Karpas-422 (cell line): ENCODE data around the gene TSPYL6. TPM values are rescaled to one million over a fixed set of nuclear protein-coding genes. Genes with fewer than 3 reads are reported as not detected.

ENCODE experiments used
- DNase-seq: peaks from one replicate; pipeline ENCODE4 v3.0.0-alpha.2; 2015
- H2AFZ ChIP-seq: fragments of 200-600 bp; sonication (generic); 2 replicates; pipeline ENCODE4 v1.6.1; 2014; ENCODE audit warnings: antibody characterized with exemption, low read length, mixed read lengths
- H3K27ac ChIP-seq: fragments of 200-600 bp; sonication (generic); 2 replicates; pipeline ENCODE4 v1.5.1; 2014; ENCODE audit warnings: mild to moderate bottlenecking, low read length, moderate library complexity
- H3K27me3 ChIP-seq: fragments of 200-600 bp; sonication (generic); 2 replicates; pipeline ENCODE4 v1.6.1; 2014; ENCODE audit warnings: low read length, mixed read lengths
- H3K36me3 ChIP-seq: fragments of 200-600 bp; sonication (generic); 2 replicates; pipeline ENCODE4 v1.6.1; 2014; ENCODE audit warnings: low read length, mixed read lengths; ENCODE audit not compliant: insufficient read depth
- H3K4me1 ChIP-seq: fragments of 200-600 bp; sonication (generic); 2 replicates; pipeline ENCODE4 v1.6.1; 2014; ENCODE audit warnings: mild to moderate bottlenecking, low read length, mixed read lengths
- H3K4me2 ChIP-seq: fragments of 200-600 bp; sonication (generic); 2 replicates; pipeline ENCODE4 v1.6.1; 2014; ENCODE audit warnings: low read length, low read depth, mild to moderate bottlenecking; ENCODE audit not compliant: poor library complexity, severe bottlenecking
- H3K4me3 ChIP-seq: fragments of 200-600 bp; sonication (generic); 2 replicates; pipeline ENCODE4 v1.5.1; 2014; ENCODE audit warnings: mild to moderate bottlenecking, antibody characterized with exemption, low read length, mixed read lengths
- H3K79me2 ChIP-seq: fragments of 200-600 bp; sonication (generic); 2 replicates; pipeline ENCODE4 v1.6.1; 2014; ENCODE audit warnings: mild to moderate bottlenecking, low read length, mixed read lengths
- H3K9ac ChIP-seq: fragments of 200-600 bp; sonication (generic); 2 replicates; pipeline ENCODE4 v1.6.0; 2014; ENCODE audit warnings: low read length
- H3K9me2 ChIP-seq: fragments of 200-600 bp; sonication (generic), shearing (Covaris generic); replicated peaks from 2 replicates; pipeline ENCODE4 v1.6.0; 2014; ENCODE audit warnings: mild to moderate bottlenecking, low read length, moderate library complexity; ENCODE audit not compliant: insufficient read depth
- H3K9me3 ChIP-seq: fragments of 300-700, 200-600 bp; sonication (generic); 2 replicates; pipeline ENCODE4 v1.6.1; 2014; ENCODE audit warnings: low read length, mixed read lengths
- H4K20me1 ChIP-seq: fragments of 200-600 bp; sonication (generic); 2 replicates; pipeline ENCODE4 v1.6.1; 2014; ENCODE audit warnings: mild to moderate bottlenecking, antibody characterized with exemption, low read length, low read depth; ENCODE audit not compliant: insufficient read depth
- total RNA-seq: library from RNA; depleted of rRNA; stranded (reverse); fragments of >200 nt; shearing (Covaris generic); gene quantifications from 2 replicates; pipeline ENCODE4 v1.2.3, GENCODE V29; 2014; ENCODE audit warnings: low replicate concordance

Gene TSPYL6
- total RNA-seq, 1 experiment from 2014 or later: 0.60 TPM

GRCh38 chr2:54249629-54250028 lies 6.4 kb downstream of the TSPYL6 start:
- no peaks in the 10 kb centered on the region for H4K20me1 ChIP-seq
- no peak overlapping the region for H3K9ac ChIP-seq
- H3K9me3 ChIP-seq: no peaks in the 10 kb centered on the region
- no peak for DNase-seq
- H3K9me2 ChIP-seq: no peaks in the 10 kb centered on the region
- no peaks in the 10 kb centered on the region for H3K36me3 ChIP-seq
- H3K27ac ChIP-seq: no peak overlapping the region
- H3K79me2 ChIP-seq: no peaks in the 10 kb centered on the region
- no peak overlapping the region for H3K4me3 ChIP-seq
- no peaks in the 10 kb centered on the region for H3K27me3 ChIP-seq
- no peaks in the 10 kb centered on the region for H3K4me1 ChIP-seq
- no peak overlapping the region for H2AFZ ChIP-seq
- no peak overlapping the region for H3K4me2 ChIP-seq

- H3K79me2 ChIP-seq: no peaks in the 10 kb centered on the region
- no peak for DNase-seq
- H4K20me1 ChIP-seq: no peaks in the 10 kb centered on the region
- H3K27me3 ChIP-seq: no peaks in the 10 kb centered on the region
- no peaks in the 10 kb centered on the region for H3K4me1 ChIP-seq
- H3K27ac ChIP-seq: no peak overlapping the region
- no peak overlapping the region for H3K9ac ChIP-seq
- H2AFZ ChIP-seq: no peak overlapping the region
- no peaks in the 10 kb centered on the region for H3K36me3 ChIP-seq
- no peaks in the 10 kb centered on the region for H3K9me3 ChIP-seq
- H3K4me2 ChIP-seq: no peak overlapping the region
- H3K9me2 ChIP-seq: no peaks in the 10 kb centered on the region
- H3K4me3 ChIP-seq: no peak overlapping the region
These were observed 8.9 kb downstream of the TSPYL6 start for GRCh38 chr2:54247115-54247514.

- H3K4me3 ChIP-seq: no peak overlapping the region
- no peaks in the 10 kb centered on the region for H3K27me3 ChIP-seq
- no peaks in the 10 kb centered on the region for H3K79me2 ChIP-seq
- no peak overlapping the region for H3K9ac ChIP-seq
- H3K36me3 ChIP-seq: no peaks in the 10 kb centered on the region
- no peaks in the 10 kb centered on the region for H3K4me1 ChIP-seq
- H2AFZ ChIP-seq: no peak overlapping the region
- no peak overlapping the region for H3K27ac ChIP-seq
- no peaks in the 10 kb centered on the region for H3K9me2 ChIP-seq
- H3K9me3 ChIP-seq: no peaks in the 10 kb centered on the region
- DNase-seq: no peak
- no peaks in the 10 kb centered on the region for H4K20me1 ChIP-seq
- H3K4me2 ChIP-seq: no peak overlapping the region
These were observed 15.2 kb downstream of the TSPYL6 start for GRCh38 chr2:54240515-54241469.

GRCh38 chr2:54239427-54239826 lies 16.6 kb downstream of the TSPYL6 start:
- Histone ChIP-seq H3K27ac (no peak overlapping the region), H3K79me2 (no peaks in the 10 kb centered on the region), H3K27me3 (no peaks in the 10 kb centered on the region), H3K36me3 (no peaks in the 10 kb centered on the region), H3K9me3 (no peaks in the 10 kb centered on the region), H3K9ac (no peak overlapping the region), H3K4me2 (no peak overlapping the region), H2AFZ (no peak overlapping the region), H3K4me3 (no peak overlapping the region), H3K9me2 (no peaks in the 10 kb centered on the region), H4K20me1 (no peaks in the 10 kb centered on the region), H3K4me1 (no peaks in the 10 kb centered on the region)
- no peak for DNase-seq

- no peaks in the 10 kb centered on the region for H3K4me1 ChIP-seq
- H3K9me2 ChIP-seq: no peaks in the 10 kb centered on the region
- no peaks in the 10 kb centered on the region for H3K36me3 ChIP-seq
- H3K9ac ChIP-seq: no peak overlapping the region
- no peak overlapping the region for H3K4me2 ChIP-seq
- H3K9me3 ChIP-seq: no peaks in the 10 kb centered on the region
- no peaks in the 10 kb centered on the region for H3K79me2 ChIP-seq
- no peak overlapping the region for H2AFZ ChIP-seq
- no peaks in the 10 kb centered on the region for H4K20me1 ChIP-seq
- H3K27me3 ChIP-seq: no peaks in the 10 kb centered on the region
- DNase-seq: no peak
- H3K4me3 ChIP-seq: no peak overlapping the region
- H3K27ac ChIP-seq: no peak overlapping the region
These were observed 18.6 kb downstream of the TSPYL6 start for GRCh38 chr2:54237428-54237827.

- DNase-seq: no peak
- Histone ChIP-seq H3K9me3 (no peaks in the 10 kb centered on the region), H4K20me1 (no peaks in the 10 kb centered on the region), H3K79me2 (no peaks in the 10 kb centered on the region), H2AFZ (no peak overlapping the region), H3K4me2 (no peak overlapping the region), H3K27ac (no peak overlapping the region), H3K9me2 (no peaks in the 10 kb centered on the region), H3K36me3 (no peaks in the 10 kb centered on the region), H3K27me3 (no peaks in the 10 kb centered on the region), H3K9ac (no peak overlapping the region), H3K4me1 (no peaks in the 10 kb centered on the region), H3K4me3 (no peak overlapping the region)
These were observed 22.0 kb downstream of the TSPYL6 start for GRCh38 chr2:54233832-54234649.

- DNase-seq: no peak
- Histone ChIP-seq H4K20me1 (no peaks in the 10 kb centered on the region), H3K9me2 (no peaks in the 10 kb centered on the region), H2AFZ (no peak overlapping the region), H3K9me3 (no peaks in the 10 kb centered on the region), H3K27me3 (no peaks in the 10 kb centered on the region), H3K27ac (no peak overlapping the region), H3K9ac (no peak overlapping the region), H3K4me1 (no peaks in the 10 kb centered on the region), H3K79me2 (no peaks in the 10 kb centered on the region), H3K4me3 (no peak overlapping the region), H3K36me3 (no peaks in the 10 kb centered on the region), H3K4me2 (no peak overlapping the region)
These were observed 27.1 kb downstream of the TSPYL6 start for GRCh38 chr2:54228945-54229344.

GRCh38 chr2:54227798-54228197 lies 28.2 kb downstream of the TSPYL6 start:
- no peaks in the 10 kb centered on the region for H3K9me2 ChIP-seq
- no peaks in the 10 kb centered on the region for H3K9me3 ChIP-seq
- no peak for DNase-seq
- H2AFZ ChIP-seq: no peak overlapping the region
- H3K4me2 ChIP-seq: no peak overlapping the region
- no peaks in the 10 kb centered on the region for H3K4me1 ChIP-seq
- no peaks in the 10 kb centered on the region for H3K79me2 ChIP-seq
- H4K20me1 ChIP-seq: no peaks in the 10 kb centered on the region
- no peaks in the 10 kb centered on the region for H3K36me3 ChIP-seq
- no peak overlapping the region for H3K4me3 ChIP-seq
- no peak overlapping the region for H3K9ac ChIP-seq
- H3K27me3 ChIP-seq: no peaks in the 10 kb centered on the region
- no peak overlapping the region for H3K27ac ChIP-seq
